GM10248 (cell line): ENCODE data around the gene SLCO3A1.

ENCODE experiments used
- CTCF ChIA-PET: fragments of 300-600 bp; sonication (Branson Sonifier 250); formaldehyde crosslinking; extraction: SDS; loops from one replicate; lab custom pipeline; 2021; ENCODE audit warnings: antibody characterized with exemption; lab: Yijun Ruan, JAX
- POLR2A ChIA-PET: fragments of 350-650 bp; sonication (Branson Sonifier 250); formaldehyde crosslinking; extraction: SDS; loops from one replicate; lab custom pipeline; 2020; ENCODE audit warnings: antibody characterized with exemption; lab: Yijun Ruan, JAX
- DNase-seq: peaks from one replicate; pipeline ENCODE4 v3.0.0; 2012; ENCODE audit errors: extremely low spot score
- TF ChIP-seq, protein P1 (sequence below): IDR thresholded peaks from 2 replicates; pipeline ENCODE4 v1.5.1; 2012; ENCODE audit warnings: mild to moderate bottlenecking, low read depth; ENCODE audit errors: extremely low read depth, missing control alignments, control extremely low read depth

Gene SLCO3A1

DNA sequence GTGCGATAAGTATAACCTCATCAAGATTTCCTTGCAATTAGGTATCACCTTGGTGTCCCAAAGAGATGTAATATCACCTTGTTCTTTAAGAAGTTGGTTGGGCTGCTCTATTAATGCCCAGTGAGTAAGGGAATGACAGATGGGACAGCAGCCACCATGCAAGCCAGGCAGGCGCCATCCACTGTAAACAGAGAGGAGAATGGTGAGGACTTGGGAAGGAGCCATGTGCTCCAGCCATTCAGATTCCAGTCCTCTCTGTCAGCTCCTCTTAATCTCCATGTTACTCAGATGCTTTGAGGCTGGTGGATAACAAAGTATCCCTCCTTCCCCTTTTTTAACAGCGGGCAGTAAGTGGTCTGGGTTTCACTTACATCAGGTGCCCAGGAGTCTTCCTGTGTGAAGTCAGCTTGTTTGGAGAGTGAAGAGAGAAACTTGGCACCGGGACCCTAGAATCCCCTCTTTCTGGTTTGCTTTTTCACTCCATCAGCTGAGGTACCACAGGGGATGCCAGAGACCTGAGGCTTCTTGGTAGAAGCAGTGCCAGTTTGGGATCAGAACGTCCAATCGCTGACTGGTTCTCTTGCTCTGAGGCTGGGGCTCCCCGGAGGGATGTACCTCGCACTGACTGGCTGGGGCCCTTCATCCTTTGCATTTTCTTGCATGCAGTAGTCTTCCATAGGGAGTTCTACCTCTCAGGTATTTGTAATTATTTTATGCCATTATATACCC lies 29.5 kb downstream of the SLCO3A1 start:
- ChIA-PET POLR2A (no interaction called here), CTCF (no interaction called here)
- TF ChIP-seq, protein P1, sequence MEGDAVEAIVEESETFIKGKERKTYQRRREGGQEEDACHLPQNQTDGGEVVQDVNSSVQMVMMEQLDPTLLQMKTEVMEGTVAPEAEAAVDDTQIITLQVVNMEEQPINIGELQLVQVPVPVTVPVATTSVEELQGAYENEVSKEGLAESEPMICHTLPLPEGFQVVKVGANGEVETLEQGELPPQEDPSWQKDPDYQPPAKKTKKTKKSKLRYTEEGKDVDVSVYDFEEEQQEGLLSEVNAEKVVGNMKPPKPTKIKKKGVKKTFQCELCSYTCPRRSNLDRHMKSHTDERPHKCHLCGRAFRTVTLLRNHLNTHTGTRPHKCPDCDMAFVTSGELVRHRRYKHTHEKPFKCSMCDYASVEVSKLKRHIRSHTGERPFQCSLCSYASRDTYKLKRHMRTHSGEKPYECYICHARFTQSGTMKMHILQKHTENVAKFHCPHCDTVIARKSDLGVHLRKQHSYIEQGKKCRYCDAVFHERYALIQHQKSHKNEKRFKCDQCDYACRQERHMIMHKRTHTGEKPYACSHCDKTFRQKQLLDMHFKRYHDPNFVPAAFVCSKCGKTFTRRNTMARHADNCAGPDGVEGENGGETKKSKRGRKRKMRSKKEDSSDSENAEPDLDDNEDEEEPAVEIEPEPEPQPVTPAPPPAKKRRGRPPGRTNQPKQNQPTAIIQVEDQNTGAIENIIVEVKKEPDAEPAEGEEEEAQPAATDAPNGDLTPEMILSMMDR, result no peak
- no peak for DNase-seq

- no peak for DNase-seq
- POLR2A ChIA-PET, result no interaction called here
- CTCF ChIA-PET, result no interaction called here
- TF ChIP-seq, protein P1, result no peak
Measured at GRCh38 chr15:91884606-91885005, 31.1 kb downstream of the SLCO3A1 start.

- ChIA-PET CTCF (no interaction called here), POLR2A (no interaction called here)
- TF ChIP-seq, protein P1, result no peak
- DNase-seq, result no peak
Measured at GRCh38 chr15:91885054-91885453, 31.5 kb downstream of the SLCO3A1 start.

DNA sequence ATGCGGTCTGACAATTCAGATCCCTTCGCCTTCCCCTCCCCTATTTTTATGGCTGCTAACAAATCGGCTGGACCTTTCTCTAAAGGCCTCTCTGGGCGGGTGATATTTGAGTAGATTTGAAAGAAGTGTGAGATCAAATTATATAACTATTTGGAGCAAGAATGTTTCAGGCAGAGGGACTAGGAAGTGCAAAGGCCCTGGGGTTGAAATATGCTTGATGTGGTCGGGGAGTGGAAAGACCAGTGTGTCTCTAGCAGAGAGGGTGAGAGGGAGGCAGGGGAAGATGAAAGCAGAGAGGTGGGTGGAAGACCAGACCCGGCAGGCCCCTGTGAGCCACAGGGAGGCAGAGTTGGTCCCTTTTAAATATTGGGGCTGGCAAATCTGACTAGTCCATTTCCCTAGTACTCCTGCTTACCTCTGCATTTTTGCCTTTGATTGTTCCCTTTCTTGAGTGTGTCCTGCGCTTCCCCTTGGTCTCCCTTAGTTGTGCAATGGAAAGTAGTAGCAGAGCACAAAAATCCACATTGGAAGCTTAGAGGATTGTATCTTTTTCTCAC lies 32.3 kb downstream of the SLCO3A1 start:
- CTCF ChIA-PET, result interaction anchor here (1.6 kb wide), 1 partner anchor 10 kb away, joined by 10 read pairs; no protein-coding TSS in a partner anchor
- POLR2A ChIA-PET, result no interaction called here
- TF ChIP-seq, protein P1, result no peak
- no peak for DNase-seq

GRCh38 chr15:91886878-91887277 lies 33.4 kb downstream of the SLCO3A1 start:
- ChIA-PET CTCF (interaction anchor here (1.5 to 1.6 kb wide), 2 partner anchors 9 to 15 kb away, joined by 3 to 10 read pairs; no protein-coding TSS in a partner anchor), POLR2A (no interaction called here)
- DNase-seq, result no peak
- TF ChIP-seq, protein P1, result no peak

- TF ChIP-seq, protein P1, result no peak
- no peak for DNase-seq
- ChIA-PET POLR2A (no interaction called here), CTCF (interaction anchor here (1.5 to 1.6 kb wide), 2 partner anchors 9 to 14 kb away, joined by 3 to 10 read pairs; no protein-coding TSS in a partner anchor)
Measured at GRCh38 chr15:91887321-91887720, 33.8 kb downstream of the SLCO3A1 start.
